Ectodermal cell (in vitro differentiated cells): ENCODE measurements around the gene PTPRN2.
"Not testable (repeated sequence)": the region's sequence is repeated elsewhere in the genome, so short reads cannot be mapped to it uniquely, and the experiment has no call there.

Experiments
- H3K27ac ChIP-seq: 2 replicates; pipeline ENCODE4 v1.7.0; 2013; ENCODE audit warnings: mild to moderate bottlenecking, low read depth, low read length; ENCODE audit not compliant: insufficient read depth, poor library complexity, severe bottlenecking
- H3K27me3 ChIP-seq: 2 replicates; pipeline ENCODE4 v1.7.0; 2013; ENCODE audit warnings: mild to moderate bottlenecking, low read length; ENCODE audit not compliant: insufficient read depth, control insufficient read depth, poor library complexity, severe bottlenecking
- H3K36me3 ChIP-seq: one replicate; pipeline ENCODE4 v1.7.0; 2013; ENCODE audit warnings: low read length; ENCODE audit not compliant: control insufficient read depth, insufficient read depth
- H3K4me1 ChIP-seq: one replicate; pipeline ENCODE4 v1.7.0; 2013; ENCODE audit warnings: low read length; ENCODE audit not compliant: control insufficient read depth, insufficient read depth
- H3K4me3 ChIP-seq: 2 replicates; pipeline ENCODE4 v1.7.0; 2013; ENCODE audit warnings: low read depth, low read length, control low read depth; ENCODE audit not compliant: insufficient read depth
- H3K9me3 ChIP-seq: 2 replicates; pipeline ENCODE4 v1.7.0; 2013; ENCODE audit warnings: mild to moderate bottlenecking, low read length, moderate library complexity; ENCODE audit not compliant: control insufficient read depth
- WGBS, 2 experiments: methylation state at CpG; one replicate each; pipeline ENCODE4 v1.1.7; 2013; ENCODE audit warnings: missing lambda C conversion rate in 2 of 2; 5-methylcytosine and 5-hydroxymethylcytosine counted together

Gene PTPRN2

DNA sequence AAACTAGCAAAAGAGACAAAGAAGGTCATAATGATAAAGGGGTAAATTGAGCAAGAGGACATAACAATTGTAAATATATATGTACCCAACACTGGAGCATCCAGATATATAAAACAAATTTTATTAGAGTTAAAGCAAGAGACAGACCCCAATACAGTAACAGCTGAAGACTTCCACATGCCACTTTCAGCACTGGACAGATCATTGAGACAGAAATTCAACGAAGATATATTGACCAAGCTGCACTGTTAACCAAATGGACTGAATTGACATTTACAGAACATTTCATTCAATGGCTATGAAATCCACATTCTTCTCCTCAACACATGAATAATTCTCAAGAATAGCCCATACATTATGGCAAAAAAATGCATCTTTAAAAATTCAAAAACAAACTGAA lies 378.2 kb downstream of the PTPRN2 start:
- no peaks in the 10 kb centered on the region for H3K4me1 ChIP-seq
- H3K27me3 ChIP-seq = no peaks in the 10 kb centered on the region
- H3K9me3 ChIP-seq = peaks cover 2% of the 10 kb centered on the region
- H3K27ac ChIP-seq = no peak overlapping the region
- H3K36me3 ChIP-seq = no peaks in the 10 kb centered on the region
- 67 to 71% methylated on average over 1 of the region's 1 CpG for WGBS, 2 experiments
- no peak overlapping the region for H3K4me3 ChIP-seq

DNA sequence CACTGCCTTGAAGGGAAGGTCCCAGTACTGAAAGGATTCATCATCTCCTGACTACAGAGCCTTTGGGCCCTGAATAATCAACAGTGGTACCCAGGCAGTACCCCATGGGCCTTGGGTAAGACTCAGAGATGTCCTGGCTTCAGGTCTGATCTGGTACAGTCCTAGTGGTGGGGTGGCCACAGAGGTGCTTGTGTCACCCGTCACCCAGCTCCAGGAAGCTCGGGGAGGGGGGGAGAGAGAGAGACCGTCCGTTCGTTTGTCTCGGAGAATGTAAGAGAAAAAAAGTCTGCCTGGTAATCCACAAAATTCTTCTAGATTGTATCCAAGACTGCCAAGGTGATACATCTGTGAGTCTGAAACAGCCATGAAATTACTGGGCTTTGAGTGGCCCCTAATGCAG lies 381.3 kb downstream of the PTPRN2 start:
- Histone ChIP-seq H3K27me3 (no peaks in the 10 kb centered on the region), H3K4me3 (no peak overlapping the region), H3K36me3 (no peaks in the 10 kb centered on the region), H3K4me1 (no peaks in the 10 kb centered on the region), H3K27ac (no peak overlapping the region), H3K9me3 (no peaks in the 10 kb centered on the region)
- WGBS, 2 experiments = 83 to 86% methylated on average over 6 of the region's 6 CpGs

DNA sequence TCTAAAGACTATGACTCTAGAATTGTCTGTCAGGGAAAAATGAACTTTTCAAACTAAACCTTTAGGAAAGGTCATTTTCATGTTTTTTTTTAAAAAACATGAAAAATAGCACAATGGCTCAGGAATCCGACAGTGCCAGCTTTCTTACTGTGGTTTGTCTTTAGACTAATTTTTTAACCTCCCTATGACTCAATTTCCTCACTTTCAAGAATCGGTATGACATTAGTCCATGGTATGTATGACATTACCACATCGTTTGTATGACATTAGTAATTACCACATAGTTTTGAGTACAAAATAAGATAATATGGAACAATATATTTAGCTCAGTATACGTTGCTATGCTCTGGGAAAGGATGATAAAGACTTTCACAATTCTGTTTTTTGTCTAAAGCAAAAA lies 383.2 kb downstream of the PTPRN2 start:
- Histone ChIP-seq H3K27me3 (no peaks in the 10 kb centered on the region), H3K27ac (no peak overlapping the region), H3K36me3 (no peaks in the 10 kb centered on the region), H3K4me3 (no peak overlapping the region), H3K4me1 (no peaks in the 10 kb centered on the region), H3K9me3 (peaks cover 3% of the 10 kb centered on the region)
- WGBS, 2 experiments = 15 to 47% methylated on average over 2 to 3 of the region's 4 CpGs

DNA sequence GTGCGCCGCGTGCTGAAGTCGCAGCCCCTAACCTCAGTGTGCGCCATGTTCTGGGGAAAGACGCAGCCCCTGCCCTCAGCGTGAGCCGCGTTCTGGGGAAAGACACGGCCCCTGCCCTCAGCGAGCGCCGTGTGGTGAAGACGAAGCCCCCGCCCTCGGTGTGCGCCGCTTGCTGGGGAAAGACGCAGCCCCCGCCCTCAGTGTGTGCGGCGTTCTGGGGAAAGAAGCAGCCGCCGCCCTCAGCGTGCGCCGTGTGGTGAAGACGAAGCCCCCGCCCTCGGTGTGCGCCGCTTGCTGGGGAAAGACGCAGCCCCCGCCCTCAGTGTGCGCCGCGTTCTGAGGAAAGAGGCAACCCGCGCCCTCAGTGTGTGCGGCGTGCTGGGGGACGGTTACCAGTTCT lies 383.7 kb downstream of the PTPRN2 start:
- H3K4me3 ChIP-seq, H3K36me3 ChIP-seq, H3K27me3 ChIP-seq, H3K9me3 ChIP-seq, H3K27ac ChIP-seq, H3K4me1 ChIP-seq: not testable (repeated sequence)
- WGBS, 2 experiments = 90 to 91% methylated on average over 42 of the region's 42 CpGs

DNA sequence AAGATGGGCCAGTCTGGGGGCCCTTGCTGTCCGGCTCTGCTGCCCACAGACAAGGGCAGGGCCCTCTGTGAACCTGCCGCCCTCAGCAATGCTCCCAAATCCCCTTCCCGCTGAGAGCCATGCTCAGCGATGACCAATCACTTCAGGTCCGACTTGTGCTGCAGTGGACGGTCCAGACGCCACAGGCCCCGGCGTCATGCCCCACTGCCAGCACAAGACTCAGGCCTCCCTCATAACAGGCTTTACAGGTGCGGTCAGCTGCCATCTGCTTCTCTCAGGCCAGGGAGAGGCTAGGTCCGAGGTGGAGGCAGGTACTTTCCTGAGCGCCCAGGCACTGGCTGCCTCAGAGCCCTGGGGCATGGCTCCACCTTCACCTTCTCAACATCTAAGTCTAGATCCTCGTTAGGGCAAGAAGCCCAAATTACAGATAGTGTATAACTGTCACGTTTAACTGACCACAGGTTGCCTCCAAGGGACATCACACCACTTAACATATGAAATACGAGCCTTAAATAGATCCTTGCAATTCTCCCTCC lies 393.2 kb downstream of the PTPRN2 start:
- 79% methylated on average over 15 of the region's 15 CpGs for WGBS, 2 experiments
- Histone ChIP-seq H3K27me3 (no peaks in the 10 kb centered on the region), H3K4me1 (no peaks in the 10 kb centered on the region), H3K9me3 (peaks cover 31% of the 10 kb centered on the region), H3K4me3 (no peak overlapping the region), H3K27ac (no peak overlapping the region), H3K36me3 (no peaks in the 10 kb centered on the region)

DNA sequence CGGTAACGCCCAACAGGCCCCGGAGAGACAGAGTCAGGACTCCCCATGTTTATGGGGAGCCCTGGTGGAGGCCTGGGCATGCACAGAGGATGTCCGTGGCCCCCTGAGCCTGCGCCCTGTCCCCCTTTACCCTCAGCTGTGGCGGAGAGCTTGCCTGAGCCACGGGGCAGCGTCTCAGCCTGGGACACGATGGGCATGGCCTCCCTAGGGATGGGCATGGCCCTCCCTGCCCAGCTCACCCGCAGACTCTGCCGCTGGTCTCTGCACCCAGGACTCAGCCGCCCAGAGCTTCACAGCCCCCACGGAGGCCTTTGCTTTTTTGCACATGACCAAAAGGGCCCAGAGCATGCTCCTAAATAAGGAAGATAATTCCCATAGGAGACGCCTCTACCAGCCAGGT lies 394.2 kb downstream of the PTPRN2 start:
- no peak overlapping the region for H3K4me3 ChIP-seq
- 86 to 87% methylated on average over 14 of the region's 14 CpGs for WGBS, 2 experiments
- no peaks in the 10 kb centered on the region for H3K4me1 ChIP-seq
- no peaks in the 10 kb centered on the region for H3K36me3 ChIP-seq
- H3K27ac ChIP-seq = no peak overlapping the region
- H3K9me3 ChIP-seq = peaks cover 35% of the 10 kb centered on the region
- H3K27me3 ChIP-seq = no peaks in the 10 kb centered on the region

DNA sequence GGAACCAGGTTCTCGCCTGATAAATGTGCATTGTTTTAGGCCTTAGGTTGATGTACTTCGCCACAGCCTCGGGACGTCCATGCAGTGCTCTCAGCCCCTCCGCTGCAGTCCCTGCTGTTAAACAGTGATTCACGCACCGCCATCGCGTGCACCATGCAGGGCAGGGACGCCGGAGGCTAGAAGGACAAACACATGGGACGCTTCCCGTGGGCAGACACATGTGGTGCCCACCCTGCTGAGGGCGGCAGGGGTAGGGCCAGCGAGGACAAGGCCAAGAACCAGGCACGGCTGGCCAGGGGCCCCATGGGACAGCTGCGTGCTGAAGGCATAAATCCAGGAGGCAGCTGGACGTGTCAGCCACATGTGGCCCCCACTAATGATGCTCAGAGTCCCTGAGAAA lies 394.7 kb downstream of the PTPRN2 start:
- Histone ChIP-seq H3K4me3 (no peak overlapping the region), H3K36me3 (no peaks in the 10 kb centered on the region), H3K27ac (no peak overlapping the region), H3K4me1 (no peaks in the 10 kb centered on the region), H3K9me3 (peaks cover 31% of the 10 kb centered on the region), H3K27me3 (no peaks in the 10 kb centered on the region)
- WGBS, 2 experiments = 87 to 88% methylated on average over 18 of the region's 18 CpGs

DNA sequence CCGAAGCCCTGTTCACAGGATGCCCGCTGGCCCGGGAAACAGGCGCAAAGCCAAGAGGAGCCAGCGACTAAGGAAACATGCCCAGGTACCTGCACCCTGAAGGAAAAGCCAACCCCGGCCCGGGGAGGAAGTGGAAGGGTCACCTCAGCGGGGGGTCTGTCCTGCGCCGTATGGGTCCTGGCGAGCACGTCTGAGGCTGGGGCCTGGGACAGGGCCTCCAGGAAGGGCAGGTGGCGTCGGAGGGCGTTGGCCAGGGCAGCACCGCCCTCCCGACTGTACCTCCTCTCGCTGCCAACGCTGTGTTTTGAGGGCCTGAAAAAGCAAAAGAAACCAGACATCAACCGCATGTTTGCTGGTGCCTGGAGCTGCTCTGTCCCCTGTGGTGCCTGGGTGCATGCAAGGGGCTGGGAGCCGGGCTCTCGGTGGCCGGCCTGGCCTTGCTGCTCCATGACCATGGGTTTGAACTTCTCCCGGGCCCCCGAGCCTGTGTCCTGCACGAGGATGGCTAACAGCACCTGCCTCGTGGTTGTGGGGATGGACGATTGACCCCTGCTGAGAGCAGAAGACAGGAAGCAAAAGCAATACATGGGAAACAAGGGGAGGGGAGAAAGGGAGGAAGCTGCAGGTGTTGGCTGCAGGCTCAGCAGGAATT lies 395.3 kb downstream of the PTPRN2 start:
- no peak overlapping the region for H3K27ac ChIP-seq
- 88% methylated on average over 28 of the region's 28 CpGs for WGBS, 2 experiments
- H3K27me3 ChIP-seq = no peaks in the 10 kb centered on the region
- H3K4me1 ChIP-seq = no peaks in the 10 kb centered on the region
- no peaks in the 10 kb centered on the region for H3K36me3 ChIP-seq
- no peak overlapping the region for H3K4me3 ChIP-seq
- peaks cover 31% of the 10 kb centered on the region for H3K9me3 ChIP-seq

DNA sequence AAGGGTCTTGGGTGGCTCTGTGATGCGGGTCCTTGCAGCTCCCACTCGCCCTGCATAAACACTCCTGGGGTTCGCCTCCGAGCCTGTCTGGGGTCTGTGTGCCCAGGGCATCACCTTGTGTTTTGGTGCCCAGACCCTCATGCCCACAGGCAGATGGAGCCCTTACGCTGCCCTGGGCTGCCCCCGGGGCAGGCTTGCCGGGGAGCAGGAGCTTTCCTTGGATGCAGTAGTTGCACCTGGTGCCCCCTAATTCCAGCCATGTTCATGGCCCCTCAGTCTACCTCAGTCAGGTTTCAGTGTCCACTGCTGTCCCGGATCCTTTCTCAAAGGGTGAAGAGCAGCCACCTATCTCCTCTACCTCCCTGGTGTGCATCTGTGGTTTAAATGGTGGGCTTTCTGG lies 396.0 kb downstream of the PTPRN2 start:
- H3K4me1 ChIP-seq = no peaks in the 10 kb centered on the region
- no peak overlapping the region for H3K4me3 ChIP-seq
- 90% methylated on average over 8 of the region's 8 CpGs for WGBS, 2 experiments
- peaks cover 31% of the 10 kb centered on the region for H3K9me3 ChIP-seq
- no peaks in the 10 kb centered on the region for H3K27me3 ChIP-seq
- H3K36me3 ChIP-seq = no peaks in the 10 kb centered on the region
- no peak overlapping the region for H3K27ac ChIP-seq

DNA sequence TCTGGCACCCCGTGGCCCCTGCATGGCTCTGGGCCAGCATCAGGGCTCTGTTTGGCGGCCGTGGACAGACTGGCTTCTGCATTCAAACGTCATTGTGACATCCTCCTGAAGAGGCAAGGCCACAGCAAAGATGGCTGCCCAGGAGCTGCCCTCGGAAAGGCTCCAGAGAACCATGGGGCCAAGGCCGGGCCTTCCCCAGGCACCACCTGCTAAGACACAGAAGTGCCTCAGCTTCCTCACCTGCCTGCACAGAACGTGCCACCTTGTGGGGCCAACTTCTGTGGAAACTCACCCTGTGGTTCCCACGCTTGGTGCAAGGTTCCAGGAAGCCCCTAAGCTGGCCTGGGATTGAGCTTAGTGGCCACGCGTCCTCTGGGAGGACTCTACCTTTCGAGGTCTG lies 396.9 kb downstream of the PTPRN2 start:
- no peak overlapping the region for H3K27ac ChIP-seq
- no peaks in the 10 kb centered on the region for H3K36me3 ChIP-seq
- WGBS, 2 experiments = 63 to 67% methylated on average over 11 of the region's 11 CpGs
- no peaks in the 10 kb centered on the region for H3K27me3 ChIP-seq
- H3K4me1 ChIP-seq = no peaks in the 10 kb centered on the region
- peaks cover 32% of the 10 kb centered on the region for H3K9me3 ChIP-seq
- H3K4me3 ChIP-seq = no peak overlapping the region

DNA sequence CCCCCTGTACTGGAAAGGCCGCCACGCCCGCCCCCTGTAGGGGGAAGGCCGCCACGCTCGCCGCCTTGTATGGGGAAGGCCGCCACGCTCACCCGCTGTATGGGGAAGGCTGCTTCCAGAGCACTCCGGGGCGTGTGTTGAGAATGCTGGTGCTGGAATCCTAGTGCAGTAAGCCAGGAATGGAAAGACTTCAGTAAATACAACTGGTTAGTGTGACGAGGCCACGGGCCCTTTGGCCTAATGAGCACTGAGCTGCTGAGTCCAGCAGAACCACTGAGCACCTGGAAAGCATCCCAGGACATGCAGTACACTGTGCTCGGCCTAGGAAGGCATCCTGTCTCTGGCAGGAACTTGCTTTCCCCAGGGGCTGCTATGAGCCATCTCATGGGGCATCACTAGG lies 398.9 kb downstream of the PTPRN2 start:
- H3K9me3 ChIP-seq = peaks cover 27% of the 10 kb centered on the region
- no peak overlapping the region for H3K4me3 ChIP-seq
- WGBS, 2 experiments = 88 to 89% methylated on average over 15 of the region's 15 CpGs

More for the DNA sequence above, 398.9 kb downstream of the PTPRN2 start:
- H3K4me1 ChIP-seq = no peaks in the 10 kb centered on the region
- no peaks in the 10 kb centered on the region for H3K36me3 ChIP-seq
- H3K27me3 ChIP-seq = no peaks in the 10 kb centered on the region
- no peak overlapping the region for H3K27ac ChIP-seq
